Adipose tissue (tissue), 3 donors: ENCODE measurements around the gene RPL15. TPM values are rescaled to one million over a fixed set of nuclear protein-coding genes. Genes with fewer than 3 reads are reported as not detected.
A peak's percentile ranks its signal among the peaks of the same experiment; 100 is the strongest.
"Not testable (repeated sequence)": the region's sequence is repeated elsewhere in the genome, so short reads cannot be mapped to it uniquely, and the experiment has no call there.

Experiments used
- H3K27ac ChIP-seq: one replicate; pipeline ENCODE4 v1.5.1; 2013; ENCODE audit warnings: low read depth, low read length
- WGBS, 3 donors: extraction: QIAGEN DNeasy Blood & Tissue Kit; methylation state at CpG; one replicate each; pipeline ENCODE4 v1.1.7; 2013; 5-methylcytosine and 5-hydroxymethylcytosine counted together
- polyA plus RNA-seq, 3 donors: library from polyadenylated mRNA; stranded (reverse); fragments of 200-250 nt; gene quantifications; one replicate each; pipeline ENCODE4 v1.2.3, GENCODE V29; 2013
- donor health status: healthy with polysubstance abuse.
- donor health status: Bipolar disorder and iron deficiency.
- donor health status: healthy.

RPL15 gene
- polyA plus RNA-seq, 3 donors = 2,587 to 4,221 (median 3,241) TPM

- no peak overlapping the region for H3K27ac ChIP-seq
- 94 to 97% (median 95%) methylated on average over 3 of the region's 3 CpGs for WGBS, 3 donors
These were observed 30.6 kb upstream of the RPL15 start for GRCh38 chr3:23886311-23886710.

GRCh38 chr3:23888617-23889228 lies 28.2 kb upstream of the RPL15 start:
- H3K27ac ChIP-seq = no peak overlapping the region
- 46 to 49% (median 48%) methylated on average over 3 of the region's 3 CpGs for WGBS, 3 donors

GRCh38 chr3:23889386-23889785 lies 27.5 kb upstream of the RPL15 start:
- no peak overlapping the region for H3K27ac ChIP-seq
- 49 to 86% (median 68%) methylated on average over 2 of the region's 2 CpGs for WGBS, 3 donors

GRCh38 chr3:23889950-23890349 lies 27.0 kb upstream of the RPL15 start:
- WGBS, 3 donors = 74 to 82% (median 79%) methylated on average over 5 of the region's 5 CpGs
- no peak overlapping the region for H3K27ac ChIP-seq

- 81 to 86% (median 83%) methylated on average over 8 of the region's 8 CpGs for WGBS, 3 donors
- H3K27ac ChIP-seq = no peak overlapping the region
These were observed 22.5 kb upstream of the RPL15 start for GRCh38 chr3:23894254-23895061.

- no peak overlapping the region for H3K27ac ChIP-seq
- WGBS, 3 donors = 95 to 98% (median 96%) methylated on average over 4 of the region's 4 CpGs
These were observed 21.8 kb upstream of the RPL15 start for GRCh38 chr3:23895181-23895580.

GRCh38 chr3:23900744-23901143 lies 16.2 kb upstream of the RPL15 start:
- WGBS, 3 donors = 68 to 84% (median 78%) methylated on average over 6 of the region's 6 CpGs
- no peak overlapping the region for H3K27ac ChIP-seq

- H3K27ac ChIP-seq = no peak overlapping the region
These were observed 12.4 kb upstream of the RPL15 start for GRCh38 chr3:23904545-23904944.

- H3K27ac ChIP-seq = no peak overlapping the region
- 84 to 91% (median 86%) methylated on average over 7 of the region's 7 CpGs for WGBS, 3 donors
These were observed 7.6 kb upstream of the RPL15 start for GRCh38 chr3:23909341-23909740.

- 89 to 96% (median 94%) methylated on average over 2 of the region's 2 CpGs for WGBS, 3 donors
- no peak overlapping the region for H3K27ac ChIP-seq
These were observed 5.5 kb upstream of the RPL15 start for GRCh38 chr3:23911397-23911796.

- H3K27ac ChIP-seq = not testable (repeated sequence)
These were observed 4.6 kb upstream of the RPL15 start for GRCh38 chr3:23912335-23912734.

GRCh38 chr3:23913182-23913581 lies 3.8 kb upstream of the RPL15 start:
- no peak overlapping the region for H3K27ac ChIP-seq
- 80 to 94% (median 86%) methylated on average over 1 of the region's 1 CpG for WGBS, 3 donors

More at GRCh38 chr3:23912335-23912734, 4.6 kb upstream of the RPL15 start:
- WGBS, 3 donors = 82 to 89% (median 87%) methylated on average over 3 of the region's 3 CpGs

GRCh38 chr3:23913873-23914743 lies 2.8 kb upstream of the RPL15 start:
- WGBS, 3 donors = 53 to 88% (median 84%) methylated on average over 3 of the region's 3 CpGs
- no peak overlapping the region for H3K27ac ChIP-seq

GRCh38 chr3:23915537-23916108 lies 1.3 kb upstream of the RPL15 start:
- H3K27ac ChIP-seq = peak overlapping the region; percentile 42
- WGBS, 3 donors = 47 to 54% (median 52%) methylated on average over 7 of the region's 7 CpGs

GRCh38 chr3:23916152-23916885 lies 613 bp upstream of the RPL15 start:
- no peak overlapping the region for H3K27ac ChIP-seq
- WGBS, 3 donors = 1 to 2% (median 1%) methylated on average over 48 of the region's 48 CpGs

- WGBS, 3 donors = 0 to 1% (median 1%) methylated on average over 18 to 20 of the region's 21 CpGs
- H3K27ac ChIP-seq = not testable (repeated sequence)
These were observed 859 bp downstream of the RPL15 start for GRCh38 chr3:23917679-23918303.

GRCh38 chr3:23918331-23918730 lies 1.4 kb downstream of the RPL15 start:
- H3K27ac ChIP-seq = not testable (repeated sequence)
- 19 to 29% (median 22%) methylated on average over 12 of the region's 12 CpGs for WGBS, 3 donors

- WGBS, 3 donors = 77 to 83% (median 79%) methylated on average over 2 of the region's 2 CpGs
- no peak overlapping the region for H3K27ac ChIP-seq
These were observed 2.7 kb downstream of the RPL15 start for GRCh38 chr3:23919628-23920027.
